Trophoblast cell (in vitro differentiated cells and primary cell): ENCODE results near the gene TXNDC2.

Source experiments
- DNase-seq, 2 donors: peaks; one replicate each; pipeline ENCODE4 v3.0.0-alpha.2; 2016
- H2AFZ ChIP-seq: 2 replicates; pipeline ENCODE4 v1.6.1; 2013; ENCODE audit warnings: low read length, moderate library complexity, mild to moderate bottlenecking; ENCODE audit not compliant: insufficient read depth, poor library complexity
- H2AK5ac ChIP-seq: 2 replicates; pipeline ENCODE4 v1.6.1; 2013; ENCODE audit warnings: mild to moderate bottlenecking, low read length
- H2BK120ac ChIP-seq: 2 replicates; pipeline ENCODE4 v1.6.1; 2013; ENCODE audit warnings: low read length, mild to moderate bottlenecking, moderate library complexity; ENCODE audit not compliant: insufficient read depth, poor library complexity
- H2BK12ac ChIP-seq: 2 replicates; pipeline ENCODE4 v1.6.1; 2013; ENCODE audit warnings: mild to moderate bottlenecking, low read length, moderate library complexity
- H2BK5ac ChIP-seq: 2 replicates; pipeline ENCODE4 v1.6.1; 2013; ENCODE audit warnings: low read length, low read depth, moderate library complexity, mild to moderate bottlenecking; ENCODE audit not compliant: poor library complexity
- H3K14ac ChIP-seq: 2 replicates; pipeline ENCODE4 v1.6.1; 2013; ENCODE audit warnings: mild to moderate bottlenecking, low read length
- H3K18ac ChIP-seq: 2 replicates; pipeline ENCODE4 v1.6.1; 2013; ENCODE audit warnings: mild to moderate bottlenecking, low read length
- H3K23ac ChIP-seq: 2 replicates; pipeline ENCODE4 v1.6.1; 2013; ENCODE audit warnings: low read length
- H3K27ac ChIP-seq: 2 replicates; pipeline ENCODE4 v1.5.1; 2013; ENCODE audit warnings: low read depth, mild to moderate bottlenecking, inconsistent platforms, low read length, moderate library complexity
- H3K27me3 ChIP-seq: 2 replicates; pipeline ENCODE4 v1.6.1; 2013; ENCODE audit warnings: inconsistent platforms, mild to moderate bottlenecking, low read length, moderate library complexity; ENCODE audit not compliant: insufficient read depth
- H3K36me3 ChIP-seq, 2 experiments: 1 replicate in 1 of 2; 2 replicates in 1 of 2; pipeline ENCODE4 v1.6.1; 2013; ENCODE audit warnings: low read length in 2 of 2, mild to moderate bottlenecking in 2 of 2, moderate library complexity in 1 of 2; ENCODE audit not compliant: insufficient read depth in 2 of 2, control insufficient read depth in 1 of 2
- H3K4ac ChIP-seq: 2 replicates; pipeline ENCODE4 v1.6.1; 2013; ENCODE audit warnings: low read depth, mild to moderate bottlenecking, low read length, moderate library complexity
- H3K4me1 ChIP-seq, 2 experiments: 1 replicate in 1 of 2; 2 replicates in 1 of 2; pipeline ENCODE4 v1.6.1; 2013; ENCODE audit warnings: low read length in 2 of 2, mild to moderate bottlenecking in 2 of 2, moderate library complexity in 1 of 2; ENCODE audit not compliant: insufficient read depth in 2 of 2, control insufficient read depth in 1 of 2
- H3K4me2 ChIP-seq: 2 replicates; pipeline ENCODE4 v1.6.1; 2013; ENCODE audit warnings: inconsistent platforms, mild to moderate bottlenecking, low read length, moderate library complexity
- H3K4me3 ChIP-seq: 2 replicates; pipeline ENCODE4 v1.5.1; 2013; ENCODE audit warnings: mild to moderate bottlenecking, low read depth, low read length, inconsistent platforms
- H3K79me1 ChIP-seq: one replicate; pipeline ENCODE4 v1.6.1; 2013; ENCODE audit warnings: low read length
- H3K79me2 ChIP-seq: 2 replicates; pipeline ENCODE4 v1.6.1; 2013; ENCODE audit warnings: low read length, mild to moderate bottlenecking; ENCODE audit not compliant: control insufficient read depth, insufficient read depth, poor library complexity
- H3K9ac ChIP-seq: 2 replicates; pipeline ENCODE4 v1.6.1; 2013; ENCODE audit warnings: mild to moderate bottlenecking, low read length
- H3K9me3 ChIP-seq: 2 replicates; pipeline ENCODE4 v1.6.1; 2013; ENCODE audit warnings: low read depth, mild to moderate bottlenecking, control low read depth, inconsistent platforms, low read length; ENCODE audit not compliant: insufficient read depth
- H4K12ac ChIP-seq: 2 replicates; pipeline ENCODE4 v1.6.1; 2013; ENCODE audit warnings: low read depth, mild to moderate bottlenecking, low read length, moderate library complexity
- H4K8ac ChIP-seq: 2 replicates; pipeline ENCODE4 v1.6.1; 2013; ENCODE audit warnings: low read depth, mild to moderate bottlenecking, low read length, moderate library complexity
- H4K91ac ChIP-seq: one replicate; pipeline ENCODE4 v1.6.1; 2013; ENCODE audit warnings: low read depth, mild to moderate bottlenecking, low read length, moderate library complexity
- WGBS: extraction: QIAGEN DNeasy Blood & Tissue Kit; methylation state at CpG from one replicate; pipeline ENCODE4 v1.1.7; 2013; ENCODE audit warnings: missing lambda C conversion rate; ENCODE audit not compliant: insufficient read length, insufficient coverage; ENCODE audit errors: extremely low coverage; 5-methylcytosine and 5-hydroxymethylcytosine counted together

TXNDC2 gene

GRCh38 chr18:9874728-9875127 is 11.0 kb upstream of the TXNDC2 start:
- Histone ChIP-seq H3K14ac (no peak overlapping the region), H3K79me1 (peaks cover 14% of the 10 kb centered on the region), H3K27me3 (no peaks in the 10 kb centered on the region), H3K4me2 (no peak overlapping the region), H2BK12ac (no peak overlapping the region), H3K79me2 (no peaks in the 10 kb centered on the region), H3K9ac (no peak overlapping the region), H4K91ac (no peak overlapping the region), H4K12ac (no peak overlapping the region), H2AK5ac (no peak overlapping the region), H3K4ac (no peak overlapping the region), H2BK5ac (no peak overlapping the region), H3K27ac (no peak overlapping the region), H2BK120ac (no peak overlapping the region), H3K4me1 (peaks cover 10 to 17% of the 10 kb centered on the region in 2 experiments), H4K8ac (no peak overlapping the region), H3K23ac (no peak overlapping the region), H2AFZ (no peak overlapping the region), H3K36me3 (no peaks in the 10 kb centered on the region), H3K9me3 (no peaks in the 10 kb centered on the region), H3K18ac (no peak overlapping the region), H3K4me3 (no peak overlapping the region)
- DNase-seq, result no peak
- WGBS, result no CpG with 5 or more reads among the region's 1 CpG

- Histone ChIP-seq H3K4me1 (peaks cover 3 to 4% of the 10 kb centered on the region in 2 experiments), H4K12ac (no peak overlapping the region), H3K27ac (peak overlapping the region; percentile 61), H3K79me1 (peaks cover 5% of the 10 kb centered on the region), H3K4me3 (no peak overlapping the region), H4K91ac (peak overlapping the region; percentile 6), H3K14ac (no peak overlapping the region), H3K9ac (no peak overlapping the region), H2AFZ (no peak overlapping the region), H2BK120ac (no peak overlapping the region), H4K8ac (no peak overlapping the region), H3K27me3 (no peaks in the 10 kb centered on the region), H2AK5ac (no peak overlapping the region), H3K18ac (no peak overlapping the region), H3K79me2 (no peaks in the 10 kb centered on the region), H3K4ac (no peak overlapping the region), H3K9me3 (no peaks in the 10 kb centered on the region), H3K4me2 (no peak overlapping the region), H3K23ac (no peak overlapping the region), H3K36me3 (no peaks in the 10 kb centered on the region), H2BK12ac (peak overlapping the region; percentile 58), H2BK5ac (no peak overlapping the region)
- DNase-seq, result no peak
- WGBS, result no CpG with 5 or more reads among the region's 2 CpGs
These were observed 9.4 kb upstream of the TXNDC2 start for GRCh38 chr18:9876212-9876866.

GRCh38 chr18:9876867-9877654 is 8.7 kb upstream of the TXNDC2 start:
- Histone ChIP-seq H3K4me2 (peak overlapping the region; percentile 61), H3K79me1 (peaks cover 5% of the 10 kb centered on the region), H2AK5ac (no peak overlapping the region), H3K27me3 (no peaks in the 10 kb centered on the region), H3K4me3 (no peak overlapping the region), H4K91ac (peak overlapping the region; percentile 83), H3K9ac (no peak overlapping the region), H3K14ac (peak overlapping the region; percentile 79), H2BK12ac (peak overlapping the region; percentile 80), H3K18ac (no peak overlapping the region), H3K4ac (no peak overlapping the region), H3K27ac (peak overlapping the region; percentile 94), H2BK120ac (peak overlapping the region; percentile 88), H4K8ac (peak overlapping the region; percentile 85), H3K9me3 (no peaks in the 10 kb centered on the region), H3K23ac (peak overlapping the region; percentile 12), H4K12ac (peak overlapping the region; percentile 75), H3K4me1 (peaks cover 3 to 4% of the 10 kb centered on the region in 2 experiments), H3K79me2 (no peaks in the 10 kb centered on the region), H2AFZ (peak overlapping the region; percentile 78), H2BK5ac (peak overlapping the region; percentile 93), H3K36me3 (no peaks in the 10 kb centered on the region)
- peak; percentile 54 to 85 for DNase-seq
- no CpG with 5 or more reads among the region's 9 CpGs for WGBS

GRCh38 chr18:9877655-9878014 is 8.1 kb upstream of the TXNDC2 start:
- Histone ChIP-seq H4K8ac (no peak overlapping the region), H3K9ac (no peak overlapping the region), H2BK12ac (no peak overlapping the region), H2AFZ (no peak overlapping the region), H3K4me3 (no peak overlapping the region), H3K4ac (no peak overlapping the region), H3K9me3 (no peaks in the 10 kb centered on the region), H3K27me3 (no peaks in the 10 kb centered on the region), H4K91ac (peak overlapping the region; percentile 83), H3K4me2 (peak overlapping the region; percentile 61), H3K18ac (no peak overlapping the region), H2AK5ac (no peak overlapping the region), H3K27ac (peak overlapping the region; percentile 94), H3K4me1 (peaks cover 3 to 4% of the 10 kb centered on the region in 2 experiments), H2BK120ac (no peak overlapping the region), H3K36me3 (no peaks in the 10 kb centered on the region), H4K12ac (no peak overlapping the region), H3K79me2 (no peaks in the 10 kb centered on the region), H3K14ac (no peak overlapping the region), H2BK5ac (peak overlapping the region; percentile 93), H3K79me1 (peaks cover 5% of the 10 kb centered on the region), H3K23ac (no peak overlapping the region)
- DNase-seq, result no peak
